ENCODE measurements around the gene CRYL1. TPM values are rescaled to one million over a fixed set of nuclear protein-coding genes. Genes with fewer than 3 reads are reported as not detected.

Gene CRYL1
- total and polyA plus RNA-seq, 2 of the 13 experiments (the other 11 are each of a cell fraction or from before 2014, with no cell fraction given), result 57.2 to 115 TPM

GRCh38 chr13:20505405-20506366 lies 20.0 kb downstream of the CRYL1 start (continued):
- TF ChIP-seq AKNA (CRISPR knock-in tag; IDR thresholded peaks at IDR 0.05; ENCODE audit: borderline replicate concordance) (no peak), BRF2 (CRISPR knock-in tag; IDR thresholded peaks at IDR 0.05) (no peak), ZBED4 (CRISPR knock-in tag; IDR thresholded peaks at IDR 0.05; ENCODE audit: borderline replicate concordance) (0 out of 2 replicates have a peak, but pooled peaks have one; percentile 18), JUND (CRISPR knock-in tag; IDR thresholded peaks at IDR 0.05) (0 out of 2 replicates have a peak, but pooled peaks have one; percentile 50), MAFF (IDR thresholded peaks at IDR 0.05; ENCODE audit: low read depth, low read length) (peak; percentile 39; the same call in 1 of the 2 replicates), FOXJ3 (CRISPR knock-in tag; IDR thresholded peaks at IDR 0.05; ENCODE audit: borderline replicate concordance) (peak; percentile 63; the same call in 1 of the 2 replicates), ATF4 (CRISPR knock-in tag; IDR thresholded peaks at IDR 0.05) (peak in 1 of 2 experiments; percentile 72; a peak in 2 of 4 replicates), ZNF501 (CRISPR knock-in tag; IDR thresholded peaks at IDR 0.05) (peak; percentile 45; the same call in 1 of the 2 replicates), ZNF609 (CRISPR knock-in tag; IDR thresholded peaks at IDR 0.05; ENCODE audit: borderline replicate concordance) (peak; percentile 81; the same call in 1 of the 2 replicates)

Data from HepG2 (cell line).